Vagina (tissue), 2 donors: ENCODE data around the gene SPINK1. TPM values are rescaled to one million over a fixed set of nuclear protein-coding genes. Genes with fewer than 3 reads are reported as not detected.
"Not testable (repeated sequence)": the region's sequence is repeated elsewhere in the genome, so short reads cannot be mapped to it uniquely, and the experiment has no call there.

Experiments used
- DNase-seq, 2 donors: peaks; one replicate each; pipeline ENCODE4 v3.0.0-alpha.2; 2017; ENCODE audit errors: extremely low spot score in 2 of 2
- H3K27ac ChIP-seq: fragments of 200-600 bp; sonication (generic); one replicate; pipeline ENCODE4 v1.5.1; 2019
- H3K27me3 ChIP-seq: fragments of 200-600 bp; sonication (generic); one replicate; pipeline ENCODE4 v1.5.1; 2019
- H3K36me3 ChIP-seq, 2 donors: fragments of 200-600 bp; sonication (generic); one replicate each; pipeline ENCODE4 v1.5.1; 2017 to 2019
- H3K4me1 ChIP-seq: fragments of 200-600 bp; sonication (generic); one replicate; pipeline ENCODE4 v1.5.1; 2019
- H3K4me3 ChIP-seq, 2 donors: fragments of 200-600 bp; sonication (generic); 1 replicate in 1 of 2; 2 replicates in 1 of 2; pipeline ENCODE4 v1.5.1; 2016 to 2019
- H3K9me3 ChIP-seq: fragments of 200-600 bp; sonication (generic); one replicate; pipeline ENCODE4 v1.5.1; 2019
- POLR2A ChIP-seq, 2 donors: fragments of 450-650 bp; IDR thresholded peaks; one replicate each; pipeline ENCODE4 v1.6.1; 2017; ENCODE audit warnings: antibody characterized with exemption in 2 of 2, mild to moderate bottlenecking in 2 of 2, moderate library complexity in 2 of 2
- POLR2AphosphoS5 ChIP-seq, 2 donors: sonication (generic); formaldehyde crosslinking; IDR thresholded peaks; one replicate each; pipeline ENCODE4 v1.9.0; 2017; ENCODE audit warnings: antibody characterized with exemption in 2 of 2, mild to moderate bottlenecking in 2 of 2, low read depth in 1 of 2; ENCODE audit not compliant: insufficient read depth in 1 of 2
- intact Hi-C: fragments of 100-400 bp; cut with DNase I; formaldehyde crosslinking; loops from one replicate; pipeline ENCODE4 v1.15.1; 2023
- total RNA-seq: library from RNA; depleted of rRNA; stranded (reverse); fragments of >200 nt; gene quantifications from one replicate; pipeline ENCODE4 v1.2.3, GENCODE V29; 2016
- TF ChIP-seq, protein P1 (sequence below), 3 experiments: fragments of 450-650 bp in 2 of 3; fragments of 200-600 bp in 1 of 3; sonication (generic) in 1 of 3; IDR thresholded peaks; one replicate each; pipeline ENCODE4 v1.5.1; 2017 to 2019; ENCODE audit warnings: antibody characterized with exemption in 3 of 3, mild to moderate bottlenecking in 2 of 3, moderate library complexity in 2 of 3

The SPINK1 gene
- total RNA-seq, 1 donor from 2014 or later: not detected

- intact Hi-C loops: no loop called here
- Histone ChIP-seq H3K9me3 (no peaks in the 10 kb centered on the region), H3K4me3 (no peak overlapping the region), H3K36me3 (no peaks in the 10 kb centered on the region), H3K27ac (no peak overlapping the region), H3K27me3 (no peaks in the 10 kb centered on the region), H3K4me1 (no peaks in the 10 kb centered on the region)
- TF ChIP-seq POLR2AphosphoS5 (IDR thresholded peaks at IDR 0.05; ENCODE audit: insufficient read depth in 1 of 2, low read depth in 1 of 2): no peak
- no peak for TF ChIP-seq POLR2A (IDR thresholded peaks at IDR 0.05)
- TF ChIP-seq, protein P1, sequence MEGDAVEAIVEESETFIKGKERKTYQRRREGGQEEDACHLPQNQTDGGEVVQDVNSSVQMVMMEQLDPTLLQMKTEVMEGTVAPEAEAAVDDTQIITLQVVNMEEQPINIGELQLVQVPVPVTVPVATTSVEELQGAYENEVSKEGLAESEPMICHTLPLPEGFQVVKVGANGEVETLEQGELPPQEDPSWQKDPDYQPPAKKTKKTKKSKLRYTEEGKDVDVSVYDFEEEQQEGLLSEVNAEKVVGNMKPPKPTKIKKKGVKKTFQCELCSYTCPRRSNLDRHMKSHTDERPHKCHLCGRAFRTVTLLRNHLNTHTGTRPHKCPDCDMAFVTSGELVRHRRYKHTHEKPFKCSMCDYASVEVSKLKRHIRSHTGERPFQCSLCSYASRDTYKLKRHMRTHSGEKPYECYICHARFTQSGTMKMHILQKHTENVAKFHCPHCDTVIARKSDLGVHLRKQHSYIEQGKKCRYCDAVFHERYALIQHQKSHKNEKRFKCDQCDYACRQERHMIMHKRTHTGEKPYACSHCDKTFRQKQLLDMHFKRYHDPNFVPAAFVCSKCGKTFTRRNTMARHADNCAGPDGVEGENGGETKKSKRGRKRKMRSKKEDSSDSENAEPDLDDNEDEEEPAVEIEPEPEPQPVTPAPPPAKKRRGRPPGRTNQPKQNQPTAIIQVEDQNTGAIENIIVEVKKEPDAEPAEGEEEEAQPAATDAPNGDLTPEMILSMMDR (IDR thresholded peaks at IDR 0.05): no peak
- no peak for DNase-seq
Observed at GRCh38 chr5:147803926-147804325, 27.5 kb downstream of the SPINK1 start.

GRCh38 chr5:147803161-147803560 is 28.3 kb downstream of the SPINK1 start:
- H3K36me3 ChIP-seq, intact Hi-C loops, H3K27ac ChIP-seq, H3K9me3 ChIP-seq, H3K4me3 ChIP-seq, H3K27me3 ChIP-seq, H3K4me1 ChIP-seq, DNase-seq: not testable (repeated sequence)

DNA sequence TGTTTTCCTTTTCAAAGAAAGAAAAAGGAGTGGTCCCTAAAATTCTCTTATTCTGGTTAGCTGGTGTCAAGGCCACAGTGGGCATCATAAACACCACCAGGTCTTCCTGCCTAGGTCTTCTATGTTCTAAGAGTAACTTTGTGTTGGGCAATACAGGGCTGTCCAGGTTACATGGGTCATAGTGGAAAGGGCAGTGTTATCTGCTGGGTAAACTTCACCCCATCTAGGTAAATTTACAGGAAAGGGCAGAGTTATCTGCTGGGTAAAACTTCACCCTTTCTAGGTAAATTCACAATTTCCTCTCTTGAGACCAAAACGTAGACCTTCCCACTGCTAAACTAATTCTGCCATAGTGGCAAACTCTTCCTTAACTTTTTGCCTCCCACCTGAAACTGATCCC is 30.0 kb downstream of the SPINK1 start:
- TF ChIP-seq, protein P1 (IDR thresholded peaks at IDR 0.05): no peak
- TF ChIP-seq POLR2A (IDR thresholded peaks at IDR 0.05) (no peak), POLR2AphosphoS5 (IDR thresholded peaks at IDR 0.05; ENCODE audit: insufficient read depth in 1 of 2, low read depth in 1 of 2) (no peak)
- intact Hi-C loops: no loop called here

DNA sequence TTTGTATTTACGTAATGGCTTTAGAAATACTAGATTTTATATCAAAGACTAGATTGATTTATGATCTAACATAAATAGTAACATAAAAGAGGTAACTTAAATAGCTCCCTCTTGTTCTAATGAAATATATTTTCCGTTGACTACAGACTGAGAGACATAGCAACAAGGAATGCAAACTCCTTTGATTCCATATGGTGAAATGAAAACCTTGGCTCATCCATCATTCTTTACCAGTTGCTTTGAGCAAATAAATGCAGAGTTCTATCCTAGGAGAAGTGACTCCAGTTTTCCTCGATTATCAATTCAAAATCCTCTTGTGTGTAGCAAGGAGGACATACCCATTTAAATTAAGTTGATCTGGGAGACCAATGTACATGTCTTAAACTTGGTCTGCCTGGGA is 31.0 kb downstream of the SPINK1 start:
- no peak for DNase-seq
- no peaks in the 10 kb centered on the region for H3K4me1 ChIP-seq
- H3K9me3 ChIP-seq: no peaks in the 10 kb centered on the region
- H3K4me3 ChIP-seq: no peak overlapping the region
- no peaks in the 10 kb centered on the region for H3K36me3 ChIP-seq
- H3K27me3 ChIP-seq: no peaks in the 10 kb centered on the region
- intact Hi-C loops: no loop called here
- TF ChIP-seq POLR2A (IDR thresholded peaks at IDR 0.05): no peak
- TF ChIP-seq, protein P1 (IDR thresholded peaks at IDR 0.05): no peak
- no peak for TF ChIP-seq POLR2AphosphoS5 (IDR thresholded peaks at IDR 0.05; ENCODE audit: insufficient read depth in 1 of 2, low read depth in 1 of 2)
- H3K27ac ChIP-seq: no peak overlapping the region

More for the DNA sequence above, 30.0 kb downstream of the SPINK1 start:
- H3K27ac ChIP-seq: no peak overlapping the region
- no peaks in the 10 kb centered on the region for H3K4me1 ChIP-seq
- no peak overlapping the region for H3K4me3 ChIP-seq
- DNase-seq: no peak
- no peaks in the 10 kb centered on the region for H3K27me3 ChIP-seq
- H3K9me3 ChIP-seq: no peaks in the 10 kb centered on the region
- H3K36me3 ChIP-seq: no peaks in the 10 kb centered on the region

GRCh38 chr5:147796556-147797308 is 34.7 kb downstream of the SPINK1 start:
- intact Hi-C loops: no loop called here
- Histone ChIP-seq H3K36me3 (no peaks in the 10 kb centered on the region), H3K4me1 (no peaks in the 10 kb centered on the region), H3K27ac (no peak overlapping the region), H3K9me3 (no peaks in the 10 kb centered on the region), H3K4me3 (no peak overlapping the region), H3K27me3 (no peaks in the 10 kb centered on the region)
- DNase-seq: no peak
- TF ChIP-seq POLR2A (IDR thresholded peaks at IDR 0.05): no peak
- no peak for TF ChIP-seq POLR2AphosphoS5 (IDR thresholded peaks at IDR 0.05; ENCODE audit: insufficient read depth in 1 of 2, low read depth in 1 of 2)
- TF ChIP-seq, protein P1 (IDR thresholded peaks at IDR 0.05): no peak
